Non-pigmented ciliary epithelial cell (primary cell): Measurements from ENCODE around the gene PKIB.
A peak's percentile ranks its signal among the peaks of the same experiment; 100 is the strongest.
"Not testable (repeated sequence)": the region's sequence is repeated elsewhere in the genome, so short reads cannot be mapped to it uniquely, and the experiment has no call there.

ENCODE experiments used
- DNase-seq: peaks from one replicate; pipeline ENCODE4 v3.0.0-alpha.2; 2010; ENCODE audit warnings: low read depth

The PKIB gene

DNA sequence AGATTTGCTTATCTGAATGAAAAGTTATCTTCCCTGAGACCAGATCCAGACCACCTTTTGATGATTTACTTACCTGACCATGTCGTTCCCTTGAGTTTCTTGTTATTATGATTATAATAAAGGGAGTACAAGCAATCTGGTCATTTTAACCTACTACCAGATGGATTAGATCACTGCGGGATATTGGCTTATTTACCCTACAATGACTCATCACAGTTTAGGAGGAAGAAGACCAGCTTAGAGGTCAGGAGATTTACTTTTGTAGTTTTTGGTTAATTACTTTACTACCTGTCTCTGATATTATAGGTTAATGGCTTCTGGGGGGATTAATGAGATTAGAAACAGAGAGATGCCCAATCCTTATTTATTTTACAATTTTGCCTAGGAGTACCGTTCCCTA is 10.7 kb downstream of the PKIB start:
- DNase-seq = no peak

- no peak for DNase-seq
Measured at GRCh38 chr6:122621638-122622037, 11.4 kb downstream of the PKIB start.

GRCh38 chr6:122622479-122622878 is 12.3 kb downstream of the PKIB start:
- no peak for DNase-seq

DNA sequence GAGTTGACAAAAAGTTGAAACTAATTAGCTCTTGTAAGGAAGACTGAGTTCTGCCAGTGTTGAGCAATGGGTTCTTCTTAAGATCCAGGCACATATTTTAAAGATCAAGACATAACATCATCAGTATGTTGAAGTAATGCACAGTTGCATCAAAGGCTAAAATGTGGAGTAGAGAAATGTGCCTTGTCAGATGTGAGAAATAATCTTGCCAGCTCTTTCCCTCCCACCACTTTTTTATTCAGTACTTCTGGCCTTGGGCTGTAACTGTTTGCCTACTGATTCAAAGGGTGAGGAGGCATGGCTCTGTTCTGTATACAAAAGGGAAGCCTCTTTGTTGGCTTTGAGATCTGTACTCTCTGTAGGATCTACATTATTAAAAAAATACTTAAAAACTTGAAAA is 13.1 kb downstream of the PKIB start:
- no peak for DNase-seq

DNA sequence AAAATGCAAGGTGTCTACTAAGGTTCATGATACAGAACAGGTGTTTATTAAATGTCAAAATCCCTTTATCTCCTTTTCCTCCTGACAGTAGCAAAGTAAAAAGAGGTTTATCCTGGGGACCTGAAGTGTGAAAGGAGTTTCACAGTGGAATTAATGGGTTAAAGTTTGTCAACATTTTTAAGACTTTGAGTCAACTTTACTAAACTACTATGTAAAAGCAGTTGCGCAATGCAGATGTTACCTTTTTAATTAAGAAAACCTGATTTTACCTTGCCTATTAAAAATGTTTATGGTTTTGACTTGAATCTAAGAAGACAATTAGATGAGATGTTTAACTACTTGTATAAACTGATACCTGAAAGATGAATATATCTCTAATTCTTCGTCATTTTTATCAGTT is 14.6 kb downstream of the PKIB start:
- DNase-seq = no peak

- no peak for DNase-seq
Measured at GRCh38 chr6:122628714-122629113, 18.5 kb downstream of the PKIB start.

DNA sequence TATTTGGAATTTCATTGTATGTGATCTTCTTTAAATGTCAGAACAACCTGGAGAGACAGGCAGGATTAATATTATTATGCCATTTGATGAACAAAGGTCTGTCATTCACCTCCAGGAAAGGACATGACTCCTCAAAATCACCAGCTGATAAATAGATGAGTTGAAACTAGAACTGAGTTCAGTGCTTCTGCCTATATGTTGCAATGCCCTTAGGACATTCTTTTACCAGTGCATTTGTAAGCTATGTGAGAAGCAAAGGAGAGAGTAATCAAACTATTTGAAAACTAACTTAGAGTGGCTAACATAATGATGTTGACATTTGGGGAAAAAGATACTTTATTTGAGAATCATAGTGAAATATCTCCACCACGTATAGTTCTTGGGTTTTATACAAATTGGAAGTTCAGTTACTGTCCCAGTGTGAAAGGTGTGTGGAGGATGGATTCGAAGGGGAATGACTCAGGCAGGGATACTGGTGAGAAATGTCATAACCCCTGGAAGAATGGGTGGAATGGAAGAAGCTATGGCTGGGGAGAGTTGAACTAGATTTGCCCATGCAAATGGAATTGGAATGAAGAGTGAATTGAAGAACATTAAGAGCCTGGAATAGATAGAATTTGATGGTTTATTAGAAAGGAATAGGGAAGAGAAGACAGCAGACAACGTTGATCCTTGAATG is 21.5 kb downstream of the PKIB start:
- DNase-seq = no peak

GRCh38 chr6:122640366-122640765 is 30.2 kb downstream of the PKIB start:
- no peak for DNase-seq

GRCh38 chr6:122641819-122642218 is 31.6 kb downstream of the PKIB start:
- no peak for DNase-seq

DNA sequence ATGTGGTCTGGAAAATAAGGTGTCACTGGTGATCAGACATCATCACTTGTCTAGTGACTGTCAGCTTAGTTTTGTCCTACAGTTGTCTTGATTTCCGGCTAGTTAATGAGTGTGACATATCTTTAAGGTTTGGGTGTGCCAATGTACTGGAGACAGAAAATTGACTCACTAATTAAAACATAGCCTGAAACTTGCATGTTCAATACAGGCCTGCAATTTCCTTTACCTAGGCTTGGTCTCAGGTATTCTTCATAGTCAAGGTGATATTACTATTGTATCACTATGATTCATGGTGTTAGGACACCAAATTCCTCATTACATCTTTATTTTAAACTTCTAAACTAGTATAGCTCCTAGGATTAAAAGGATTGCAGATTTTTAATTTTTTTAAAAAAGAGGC is 32.4 kb downstream of the PKIB start:
- DNase-seq = not testable (repeated sequence)

- no peak for DNase-seq
Measured at GRCh38 chr6:122645256-122645655, 35.1 kb downstream of the PKIB start.

DNA sequence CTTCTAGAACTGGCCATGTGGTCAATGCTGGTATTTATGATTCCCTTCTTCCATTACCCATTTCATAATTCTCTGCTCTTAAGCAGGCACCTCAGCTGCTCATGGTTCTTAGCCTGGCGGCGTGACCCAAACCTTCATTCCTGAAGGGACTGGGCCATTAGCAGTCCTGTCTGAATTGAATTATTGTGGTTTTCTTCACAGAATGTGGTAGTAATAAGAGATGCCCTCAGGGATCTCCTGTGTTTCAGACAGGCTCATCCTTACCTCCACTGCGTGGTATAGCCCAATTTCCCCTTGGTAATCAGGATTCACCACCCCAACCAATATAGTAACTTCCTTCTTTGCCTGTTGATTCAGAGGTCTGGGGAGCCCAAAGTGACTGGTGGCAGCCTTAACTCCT is 37.6 kb downstream of the PKIB start:
- no peak for DNase-seq

- DNase-seq = no peak
Measured at GRCh38 chr6:122648726-122649125, 38.5 kb downstream of the PKIB start.

GRCh38 chr6:122649701-122650100 is 39.5 kb downstream of the PKIB start:
- DNase-seq = no peak

- no peak for DNase-seq
Measured at GRCh38 chr6:122650403-122650802, 40.2 kb downstream of the PKIB start.

DNA sequence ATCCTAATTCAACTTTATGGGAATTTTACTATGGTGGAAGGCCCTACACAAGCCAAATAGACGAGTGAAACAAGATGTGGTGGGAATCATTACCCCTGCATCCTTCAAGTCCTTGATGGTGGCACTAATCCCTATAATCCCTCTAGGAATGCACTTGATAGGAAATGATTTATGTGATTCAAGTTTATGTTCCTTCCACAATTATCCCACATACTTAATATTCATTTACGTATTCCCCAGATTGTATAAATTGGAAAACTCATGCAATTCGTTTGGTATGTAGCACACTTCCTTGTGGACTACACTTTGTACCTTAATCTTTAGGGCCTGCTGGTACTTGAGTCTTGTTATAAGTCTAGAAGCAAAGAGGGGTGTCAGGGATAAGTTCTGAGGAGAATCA is 40.8 kb downstream of the PKIB start:
- DNase-seq = no peak

- DNase-seq = no peak
Measured at GRCh38 chr6:122651604-122652003, 41.4 kb downstream of the PKIB start.

GRCh38 chr6:122652431-122652830 is 42.2 kb downstream of the PKIB start:
- DNase-seq = no peak

GRCh38 chr6:122653094-122653493 is 42.9 kb downstream of the PKIB start:
- DNase-seq = peak; percentile 63

- DNase-seq = no peak
Measured at GRCh38 chr6:122654012-122654411, 43.8 kb downstream of the PKIB start.

GRCh38 chr6:122657601-122658000 is 47.4 kb downstream of the PKIB start:
- DNase-seq = no peak

DNA sequence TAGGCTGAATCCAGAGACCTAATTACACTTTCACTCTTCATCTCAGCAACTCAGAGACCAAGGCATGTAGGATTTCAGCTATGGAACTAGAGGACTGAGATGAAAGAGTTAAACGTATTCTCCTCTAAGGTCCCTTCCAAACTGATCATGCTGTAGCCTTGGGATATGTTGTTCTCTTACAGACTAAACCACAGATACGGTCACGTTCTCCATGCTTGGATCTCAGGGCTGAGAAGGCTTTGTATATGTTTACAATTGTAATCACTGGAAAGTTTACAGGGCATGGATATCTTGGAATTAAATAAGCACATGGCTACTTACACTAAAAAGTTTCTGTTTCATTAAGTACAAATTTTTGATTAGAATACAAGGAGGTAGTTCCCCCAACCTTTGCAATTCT is 50.1 kb downstream of the PKIB start:
- no peak for DNase-seq

- DNase-seq = no peak
Measured at GRCh38 chr6:122663981-122664380, 53.8 kb downstream of the PKIB start.

- DNase-seq = no peak
Measured at GRCh38 chr6:122665929-122666328, 55.7 kb downstream of the PKIB start.

DNA sequence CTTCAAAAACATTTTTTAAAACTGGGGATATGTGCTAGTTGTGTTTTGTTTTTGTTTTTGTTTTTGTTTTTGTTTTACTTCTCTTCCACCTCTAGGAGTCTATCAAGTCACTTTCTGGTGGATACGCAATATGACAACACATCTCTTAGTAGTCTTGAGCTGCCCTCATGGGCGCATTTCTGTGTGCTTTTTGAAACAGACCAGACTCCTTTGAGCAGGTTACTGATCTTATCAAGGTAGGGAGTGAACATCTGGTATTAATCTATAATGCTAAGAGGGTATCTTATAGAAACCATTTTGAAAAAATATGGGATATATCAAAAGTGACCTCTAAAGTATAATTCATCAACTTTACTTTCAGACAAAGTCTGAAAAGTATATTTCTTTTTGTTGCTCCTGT is 56.2 kb downstream of the PKIB start:
- DNase-seq = no peak
